Activated CD4-positive, alpha-beta T cell treated with anti-CD3 and anti-CD28 coated beads, Interleukin-2, amount 50 U/mL, for 4 hours (primary cell): Measurements from ENCODE around the gene ARNT2.

Experiments
- DNase-seq, 2 experiments: peaks; one replicate each; pipeline ENCODE4 v3.0.0-alpha.2; 2020

Gene ARNT2

GRCh38 chr15:80581976-80582375, 177.8 kb downstream of the ARNT2 start:
- DNase-seq, result no peak

GRCh38 chr15:80582816-80583423, 178.7 kb downstream of the ARNT2 start:
- no peak for DNase-seq

GRCh38 chr15:80584561-80584964, 180.4 kb downstream of the ARNT2 start:
- DNase-seq, result no peak

GRCh38 chr15:80584973-80585525, 180.9 kb downstream of the ARNT2 start:
- DNase-seq, result no peak

- no peak for DNase-seq
These were observed 181.4 kb downstream of the ARNT2 start for GRCh38 chr15:80585544-80586018.

GRCh38 chr15:80586161-80586560, 182.0 kb downstream of the ARNT2 start:
- no peak for DNase-seq

GRCh38 chr15:80587007-80587406, 182.8 kb downstream of the ARNT2 start:
- no peak for DNase-seq

GRCh38 chr15:80587816-80588456, 183.8 kb downstream of the ARNT2 start:
- DNase-seq, result no peak

- no peak for DNase-seq
These were observed 184.6 kb downstream of the ARNT2 start for GRCh38 chr15:80588801-80589200.

GRCh38 chr15:80590761-80591355, 186.7 kb downstream of the ARNT2 start:
- DNase-seq, result no peak

- DNase-seq, result no peak
These were observed 187.3 kb downstream of the ARNT2 start for GRCh38 chr15:80591471-80591870.

GRCh38 chr15:80591938-80592825, 188.0 kb downstream of the ARNT2 start:
- no peak for DNase-seq

- DNase-seq, result no peak
These were observed 189.4 kb downstream of the ARNT2 start for GRCh38 chr15:80593486-80594030.

- no peak for DNase-seq
These were observed 190.1 kb downstream of the ARNT2 start for GRCh38 chr15:80594091-80594889.

- DNase-seq, result no peak
These were observed 191.2 kb downstream of the ARNT2 start for GRCh38 chr15:80595396-80595795.

- DNase-seq, result no peak
These were observed 192.4 kb downstream of the ARNT2 start for GRCh38 chr15:80596521-80596976.

- no peak for DNase-seq
These were observed 192.9 kb downstream of the ARNT2 start for GRCh38 chr15:80597076-80597475.

GRCh38 chr15:80599359-80599758, 195.2 kb downstream of the ARNT2 start:
- no peak for DNase-seq

- no peak for DNase-seq
These were observed 196.4 kb downstream of the ARNT2 start for GRCh38 chr15:80600626-80601025.

- DNase-seq, result no peak
These were observed 197.1 kb downstream of the ARNT2 start for GRCh38 chr15:80601256-80601655.
